ENCODE results near the gene CIITA.

Gene CIITA

DNA sequence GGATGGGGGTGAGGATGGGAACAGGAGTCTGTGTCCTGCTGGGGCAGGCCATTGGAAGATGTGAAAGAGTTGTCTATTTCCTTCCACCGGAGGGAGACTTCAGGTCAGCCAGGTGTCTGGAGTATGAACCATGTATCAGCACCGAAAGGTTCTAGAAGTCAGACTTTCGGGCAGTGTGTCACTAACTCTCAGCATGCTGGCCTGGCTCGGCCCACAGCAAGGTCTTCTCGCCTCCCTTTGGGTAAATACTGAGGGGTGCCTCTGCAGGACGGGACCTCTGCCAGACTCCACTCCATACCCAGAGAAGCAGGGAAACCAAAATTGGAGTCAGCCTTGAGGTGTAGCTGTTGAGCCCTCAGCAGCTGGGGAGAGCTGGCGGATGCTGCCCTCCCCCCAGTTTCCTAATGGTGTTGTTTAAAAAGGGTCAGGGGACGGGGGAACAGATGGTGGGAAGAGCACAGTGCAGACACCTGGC is 507 bp downstream of the CIITA start:
- TF ChIP-seq, protein P1, sequence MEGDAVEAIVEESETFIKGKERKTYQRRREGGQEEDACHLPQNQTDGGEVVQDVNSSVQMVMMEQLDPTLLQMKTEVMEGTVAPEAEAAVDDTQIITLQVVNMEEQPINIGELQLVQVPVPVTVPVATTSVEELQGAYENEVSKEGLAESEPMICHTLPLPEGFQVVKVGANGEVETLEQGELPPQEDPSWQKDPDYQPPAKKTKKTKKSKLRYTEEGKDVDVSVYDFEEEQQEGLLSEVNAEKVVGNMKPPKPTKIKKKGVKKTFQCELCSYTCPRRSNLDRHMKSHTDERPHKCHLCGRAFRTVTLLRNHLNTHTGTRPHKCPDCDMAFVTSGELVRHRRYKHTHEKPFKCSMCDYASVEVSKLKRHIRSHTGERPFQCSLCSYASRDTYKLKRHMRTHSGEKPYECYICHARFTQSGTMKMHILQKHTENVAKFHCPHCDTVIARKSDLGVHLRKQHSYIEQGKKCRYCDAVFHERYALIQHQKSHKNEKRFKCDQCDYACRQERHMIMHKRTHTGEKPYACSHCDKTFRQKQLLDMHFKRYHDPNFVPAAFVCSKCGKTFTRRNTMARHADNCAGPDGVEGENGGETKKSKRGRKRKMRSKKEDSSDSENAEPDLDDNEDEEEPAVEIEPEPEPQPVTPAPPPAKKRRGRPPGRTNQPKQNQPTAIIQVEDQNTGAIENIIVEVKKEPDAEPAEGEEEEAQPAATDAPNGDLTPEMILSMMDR (conservative IDR thresholded peaks at IDR 0.05; ENCODE audit: low read depth, low read length) = 0 out of 2 replicates have a peak, but pooled peaks have one; percentile 6
- Histone ChIP-seq H3K79me2 (ENCODE audit: insufficient read depth, low read depth) (peaks cover 48% of the 10 kb centered on the region), H3K36me3 (ENCODE audit: insufficient read depth) (no peaks in the 10 kb centered on the region), H3K27me3 (ENCODE audit: insufficient read depth, low read depth) (no peaks in the 10 kb centered on the region), H3K27ac (peak overlapping the region; percentile 63), H3K9ac (peak overlapping the region; percentile 68), H3K4me3 (IDR thresholded peaks at IDR 0.05; ENCODE audit: insufficient read depth, low read depth, low read length) (peak overlapping the region; percentile 35), H3K4me2 (peak overlapping the region; percentile 75), H3K4me1 (ENCODE audit: low read depth, poor library complexity, severe bottlenecking) (peaks cover 78% of the 10 kb centered on the region), H2AFZ (ENCODE audit: low read depth) (peak overlapping the region; percentile 27), H4K20me1 (ENCODE audit: insufficient read depth) (no peaks in the 10 kb centered on the region)

DNA sequence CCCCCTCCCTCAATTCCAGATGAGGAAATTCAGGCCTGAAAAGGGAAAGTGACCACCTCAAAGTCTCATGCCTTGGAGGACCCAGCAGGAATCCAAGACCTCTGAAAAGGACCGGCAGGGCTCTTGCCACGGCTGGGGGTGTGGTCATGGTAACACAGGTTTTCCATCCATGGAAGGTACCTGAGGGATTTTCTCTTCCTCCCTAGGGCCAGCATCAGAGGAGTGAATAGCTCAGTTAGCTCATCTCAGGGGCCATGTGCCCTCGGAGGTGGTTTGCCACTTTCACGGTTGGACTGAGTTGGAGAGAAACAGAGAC is 1.3 kb downstream of the CIITA start:
- H3K4me2 ChIP-seq = peak overlapping the region; percentile 75
- H3K36me3 ChIP-seq (ENCODE audit: insufficient read depth) = no peaks in the 10 kb centered on the region
- peaks cover 78% of the 10 kb centered on the region for H3K4me1 ChIP-seq (ENCODE audit: low read depth, poor library complexity, severe bottlenecking)
- H4K20me1 ChIP-seq (ENCODE audit: insufficient read depth) = no peaks in the 10 kb centered on the region; the same call in 1 of the 2 replicates
- peak overlapping the region; percentile 63 for H3K27ac ChIP-seq
- TF ChIP-seq, protein P1 (conservative IDR thresholded peaks at IDR 0.05; ENCODE audit: low read depth, low read length) = no peak
- peak overlapping the region; percentile 68 for H3K9ac ChIP-seq
- H3K79me2 ChIP-seq (ENCODE audit: insufficient read depth, low read depth) = peaks cover 56% of the 10 kb centered on the region
- H2AFZ ChIP-seq (ENCODE audit: low read depth) = peak overlapping the region; percentile 44; the same call in 1 of the 2 replicates
- H3K4me3 ChIP-seq (IDR thresholded peaks at IDR 0.05; ENCODE audit: insufficient read depth, low read depth, low read length) = peak overlapping the region; percentile 32
- H3K27me3 ChIP-seq (ENCODE audit: insufficient read depth, low read depth) = no peaks in the 10 kb centered on the region

DNA sequence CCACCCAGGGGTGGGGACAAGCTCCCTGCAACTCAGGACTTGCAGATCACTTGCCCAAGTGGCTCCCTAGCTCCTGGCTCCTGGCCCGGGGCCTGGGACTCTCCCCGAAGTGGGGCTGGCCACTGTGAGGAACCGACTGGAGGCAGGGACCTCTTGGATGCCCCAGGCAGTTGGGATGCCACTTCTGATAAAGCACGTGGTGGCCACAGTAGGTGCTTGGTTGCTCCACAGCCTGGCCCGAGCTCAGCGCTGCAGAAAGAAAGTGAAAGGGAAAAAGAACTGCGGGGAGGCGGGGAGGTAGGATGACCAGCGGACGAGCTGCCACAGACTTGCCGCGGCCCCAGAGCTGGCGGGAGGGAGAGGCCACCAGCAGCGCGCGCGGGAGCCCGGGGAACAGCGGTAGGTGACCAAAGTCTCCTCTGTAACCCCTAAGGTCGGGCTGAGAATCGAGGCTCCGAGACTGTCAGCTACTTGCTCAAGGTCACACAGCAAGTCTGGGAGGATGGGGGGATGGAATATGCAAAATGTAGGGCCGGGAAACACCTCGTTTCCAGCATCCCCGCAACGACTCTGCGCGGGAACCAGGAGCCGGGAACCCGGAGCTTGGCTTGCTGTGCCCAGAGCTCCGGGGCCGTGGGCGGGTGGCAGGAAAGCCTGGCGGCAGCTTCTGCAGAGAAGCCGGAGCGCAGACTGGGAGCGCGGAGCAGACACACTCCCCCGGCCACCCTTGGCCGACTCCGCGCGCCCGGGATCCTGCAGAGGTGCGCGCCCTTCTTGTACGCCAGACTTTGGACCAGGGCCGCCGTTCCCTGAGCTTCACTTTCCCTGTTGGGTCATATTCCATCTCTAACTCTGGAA is 1.9 kb downstream of the CIITA start:
- TF ChIP-seq, protein P1 (conservative IDR thresholded peaks at IDR 0.05; ENCODE audit: low read depth, low read length) = no peak
- peaks cover 78% of the 10 kb centered on the region for H3K4me1 ChIP-seq (ENCODE audit: low read depth, poor library complexity, severe bottlenecking)
- H3K27ac ChIP-seq = peak overlapping the region; percentile 63
- no peaks in the 10 kb centered on the region; the same call in 1 of the 2 replicates for H4K20me1 ChIP-seq (ENCODE audit: insufficient read depth)
- peaks cover 61% of the 10 kb centered on the region for H3K79me2 ChIP-seq (ENCODE audit: insufficient read depth, low read depth)
- no peaks in the 10 kb centered on the region for H3K27me3 ChIP-seq (ENCODE audit: insufficient read depth, low read depth)
- peak overlapping the region; percentile 75 for H3K4me2 ChIP-seq
- H3K9ac ChIP-seq = peak overlapping the region; percentile 68
- H2AFZ ChIP-seq (ENCODE audit: low read depth) = peak overlapping the region; percentile 44; the same call in 1 of the 2 replicates
- H3K36me3 ChIP-seq (ENCODE audit: insufficient read depth) = no peaks in the 10 kb centered on the region
- H3K4me3 ChIP-seq (IDR thresholded peaks at IDR 0.05; ENCODE audit: insufficient read depth, low read depth, low read length) = no peak overlapping the region

DNA sequence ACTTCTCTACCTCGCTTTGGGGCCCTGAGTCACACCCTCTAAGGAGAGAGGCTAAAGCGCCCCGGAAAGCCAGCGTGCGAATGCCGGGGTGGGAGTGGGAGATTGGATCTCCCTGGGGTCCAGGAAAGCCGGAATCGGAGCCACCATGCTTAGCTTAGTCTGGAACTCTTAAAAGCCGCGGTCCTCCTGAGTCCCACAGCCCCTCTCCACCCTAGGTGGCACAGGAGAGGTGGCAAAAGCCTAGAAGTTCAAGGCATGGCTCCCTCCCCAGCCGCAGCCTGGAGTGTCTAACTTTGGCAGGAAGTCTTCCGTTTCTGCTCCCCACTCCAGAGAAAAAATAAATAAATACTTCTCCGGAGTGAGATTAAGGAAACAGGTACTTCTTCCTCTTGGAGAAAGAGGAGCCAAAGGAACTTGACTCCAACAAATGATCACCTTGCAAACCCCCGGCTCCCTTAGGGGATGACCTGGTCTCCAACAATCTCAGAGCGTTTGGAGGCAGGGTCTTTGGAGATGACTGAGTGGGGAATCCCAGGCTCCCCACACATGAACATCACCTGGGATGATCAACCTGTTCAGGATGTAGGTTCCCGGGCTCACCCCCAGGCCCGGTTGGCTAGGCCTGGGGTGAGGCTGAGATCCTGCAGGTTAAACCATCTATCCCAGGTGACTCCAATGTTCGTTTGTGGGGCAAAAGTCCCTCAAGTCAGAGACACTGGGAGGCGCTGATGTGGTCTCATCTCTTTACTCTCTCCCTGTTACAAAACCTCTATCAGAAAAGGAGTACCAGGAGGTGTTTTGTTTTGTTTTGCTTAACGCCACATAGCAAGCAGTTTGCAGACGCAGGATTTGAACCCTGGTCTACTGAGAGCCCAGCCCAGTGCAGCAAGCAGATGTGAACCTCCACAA is 2.9 kb downstream of the CIITA start:
- H3K4me1 ChIP-seq (ENCODE audit: low read depth, poor library complexity, severe bottlenecking) = peaks cover 78% of the 10 kb centered on the region

More for the DNA sequence above, 2.9 kb downstream of the CIITA start:
- Histone ChIP-seq H3K79me2 (ENCODE audit: insufficient read depth, low read depth) (peaks cover 68% of the 10 kb centered on the region), H3K4me2 (peak overlapping the region; percentile 75), H2AFZ (ENCODE audit: low read depth) (no peak overlapping the region), H3K27ac (peak overlapping the region; percentile 49), H3K9ac (peak overlapping the region; percentile 1; the same call in 1 of the 2 replicates), H3K36me3 (ENCODE audit: insufficient read depth) (no peaks in the 10 kb centered on the region), H3K4me3 (IDR thresholded peaks at IDR 0.05; ENCODE audit: insufficient read depth, low read depth, low read length) (no peak overlapping the region), H3K27me3 (ENCODE audit: insufficient read depth, low read depth) (no peaks in the 10 kb centered on the region), H4K20me1 (ENCODE audit: insufficient read depth) (no peaks in the 10 kb centered on the region; the same call in 1 of the 2 replicates)
- TF ChIP-seq, protein P1 (conservative IDR thresholded peaks at IDR 0.05; ENCODE audit: low read depth, low read length) = no peak

All from KMS-11 (cell line).